ENCODE data around the gene TRIO. TPM values are rescaled to one million over a fixed set of nuclear protein-coding genes. Genes with fewer than 3 reads are reported as not detected.

TRIO gene
- total RNA-seq, 1 experiment from 2014 or later: 68.4 TPM

DNA sequence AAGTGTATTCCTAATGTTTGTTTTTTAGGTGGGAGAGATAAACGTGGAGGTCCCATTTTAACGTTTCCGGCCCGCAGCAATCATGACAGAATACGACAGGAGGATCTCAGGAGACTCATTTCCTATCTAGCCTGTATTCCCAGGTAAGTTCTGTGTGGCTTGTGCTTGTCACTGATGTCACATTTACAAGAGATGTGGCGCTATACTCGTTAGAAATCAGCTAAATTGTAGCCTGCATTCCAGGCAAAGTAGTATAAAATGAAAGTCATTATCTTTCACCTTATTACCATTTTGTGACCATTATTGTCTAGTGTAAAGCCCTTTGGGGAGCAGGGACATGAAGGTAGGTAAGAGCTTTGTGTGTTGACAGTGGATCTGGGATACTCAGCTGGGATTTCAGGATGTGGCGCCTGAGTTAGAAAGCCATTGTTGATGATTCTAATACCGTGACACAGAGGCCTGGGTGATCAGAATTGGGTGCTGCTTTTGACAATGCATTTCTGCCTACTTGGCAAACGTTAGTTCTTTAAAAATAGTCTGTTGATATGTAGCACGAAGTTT, 137.2 kb downstream of the TRIO start:
- CTCF ChIA-PET: no interaction called here
- Histone ChIP-seq H3K27me3 (ENCODE audit: insufficient read depth, low read length) (no peaks in the 10 kb centered on the region), H3K4me3 (replicated peaks in 1 of 2; ENCODE audit: low read depth in 1 of 2, low read length in 2 of 2) (no peak overlapping the region), H3K36me3 (ENCODE audit: control insufficient read depth in 1 of 2, insufficient read depth in 2 of 2, low read length in 2 of 2) (no peaks in the 10 kb centered on the region; a peak in 1 of 4 replicates), H3K4me1 (ENCODE audit: control insufficient read depth in 1 of 2, insufficient read depth in 2 of 2, low read length in 2 of 2) (peaks cover 0 to 6% of the 10 kb centered on the region in 2 experiments; a peak in 1 of 4 replicates), H2AFZ (ENCODE audit: low read depth, low read length, poor library complexity, severe bottlenecking) (no peak overlapping the region), H4K20me1 (ENCODE audit: insufficient read depth) (no peaks in the 10 kb centered on the region), H3K9ac (ENCODE audit: low read length) (no peak overlapping the region), H3K27ac (ENCODE audit: low read depth, low read length) (no peak overlapping the region), H3K79me2 (ENCODE audit: insufficient read depth, low read length) (peaks cover 66% of the 10 kb centered on the region), H3K9me3 (ENCODE audit: control insufficient read depth in 1 of 2, insufficient read depth in 1 of 2, low read depth in 1 of 2, low read length in 2 of 2) (no peaks in the 10 kb centered on the region), H3K9me2 (ENCODE audit: insufficient read depth) (no peaks in the 10 kb centered on the region), H3K4me2 (ENCODE audit: low read length) (no peak overlapping the region)
- RAD21 ChIA-PET (ENCODE audit: low non-redundant PET in 1 of 2, low total read pairs in 2 of 2, uncharacterized antibody in 2 of 2, unreplicated experiment in 2 of 2): no interaction called here
- BruUV-seq (replicated peaks): no TSS peak
- DNase-seq (ENCODE audit: low read depth, low spot score) (no peak), ATAC-seq (no peak)
- TF ChIP-seq ZNF274 (IDR thresholded peaks at IDR 0.05; ENCODE audit: low read depth, low read length) (no peak), RAD21 (IDR thresholded peaks at IDR 0.05; ENCODE audit: low read depth) (no peak), CTCF (IDR thresholded peaks at IDR 0.05 in 2 of 3, conservative IDR thresholded peaks at IDR 0.05 in 1 of 3; ENCODE audit: borderline replicate concordance in 1 of 3, insufficient read depth in 1 of 3, low read depth in 2 of 3, low read length in 2 of 3) (no peak), POLR2AphosphoS5 (IDR thresholded peaks at IDR 0.05; ENCODE audit: low read depth, low read length) (no peak), EGR1 (IDR thresholded peaks at IDR 0.05; ENCODE audit: low read depth) (no peak), EZH2 (IDR thresholded peaks at IDR 0.05) (no peak), SP1 (IDR thresholded peaks at IDR 0.05; ENCODE audit: low read depth) (no peak), ZBTB33 (IDR thresholded peaks at IDR 0.05; ENCODE audit: extremely low read depth, insufficient replicate concordance, low read length) (no peak), REST (IDR thresholded peaks at IDR 0.05; ENCODE audit: low read depth) (no peak), JUND (IDR thresholded peaks at IDR 0.05) (no peak)
- TF ChIP-seq, protein P1, sequence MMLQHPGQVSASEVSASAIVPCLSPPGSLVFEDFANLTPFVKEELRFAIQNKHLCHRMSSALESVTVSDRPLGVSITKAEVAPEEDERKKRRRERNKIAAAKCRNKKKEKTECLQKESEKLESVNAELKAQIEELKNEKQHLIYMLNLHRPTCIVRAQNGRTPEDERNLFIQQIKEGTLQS (IDR thresholded peaks at IDR 0.05): no peak
- intact Hi-C loops (cut with micrococcal nuclease): no loop called here
- POLR2A ChIA-PET: no interaction called here

Data from HCT116 (cell line).